B cell (primary cell): Measurements from ENCODE around the gene KLF12. TPM values are rescaled to one million over a fixed set of nuclear protein-coding genes. Genes with fewer than 3 reads are reported as not detected.

Experiments
- ATAC-seq: fragments of 200-7000 bp; cut with Tn5 transposase; one replicate; pipeline ENCODE4 v1.10.0; 2021; ENCODE audit warnings: low read depth, mild to moderate bottlenecking, moderate number of reproducible peaks, moderate library complexity
- CTCF ChIA-PET: fragments of 350-600 bp; sonication (Branson Sonifier 250); formaldehyde crosslinking; loops from one replicate; lab custom pipeline; 2021; ENCODE audit warnings: antibody characterized with exemption, inconsistent platforms; lab: Charles Lee
- POLR2A ChIA-PET: fragments of 350-600 bp; sonication (Branson Sonifier 250); formaldehyde crosslinking; loops from one replicate; lab custom pipeline; 2021; ENCODE audit warnings: antibody characterized with exemption; lab: Charles Lee
- DNase-seq: peaks from one replicate; pipeline ENCODE4 v3.0.0; 2013
- H2AFZ ChIP-seq: 2 replicates; pipeline ENCODE4 v1.6.1; 2012; ENCODE audit warnings: mild to moderate bottlenecking, low read depth, low read length; ENCODE audit not compliant: insufficient read depth, poor library complexity, severe bottlenecking
- H3K27ac ChIP-seq, 2 donors: 1 replicate in 1 of 2; 2 replicates in 1 of 2; pipeline ENCODE4 v1.5.1; 2012 to 2013; ENCODE audit warnings: low read length in 2 of 2, mild to moderate bottlenecking in 2 of 2, moderate library complexity in 1 of 2
- H3K27me3 ChIP-seq, 4 experiments: fragments of 200-600 bp in 1 of 4; sonication (generic) in 1 of 4; replicated peaks in 1 of 4; 1 replicate in 2 of 4; 2 replicates in 2 of 4; pipeline versions ENCODE4 v1.6.1 to v1.7.0; 2013 to 2016; ENCODE audit warnings: low read length in 3 of 4, mild to moderate bottlenecking in 2 of 4, mixed read lengths in 1 of 4, moderate library complexity in 1 of 4; ENCODE audit not compliant: insufficient read depth in 4 of 4, control insufficient read depth in 3 of 4; ENCODE audit errors: control extremely low read depth in 1 of 4
- H3K36me3 ChIP-seq, 2 experiments: replicated peaks in 1 of 2; 1 replicate in 1 of 2; 2 replicates in 1 of 2; pipeline versions ENCODE4 v1.6.1 to v1.7.1; 2013; ENCODE audit warnings: low read length in 1 of 2; ENCODE audit not compliant: insufficient read depth in 2 of 2, control insufficient read depth in 1 of 2; ENCODE audit errors: control extremely low read depth in 1 of 2, extremely low read depth in 1 of 2
- H3K4me1 ChIP-seq, 2 donors: fragments of 200-600 bp in 1 of 2; sonication (generic) in 1 of 2; 1 replicate in 1 of 2; 2 replicates in 1 of 2; pipeline versions ENCODE4 v1.5.1 to v1.6.1; 2013 to 2017; ENCODE audit warnings: low read length in 2 of 2; ENCODE audit not compliant: control insufficient read depth in 2 of 2, insufficient read depth in 2 of 2
- H3K4me2 ChIP-seq: replicated peaks from 2 replicates; pipeline ENCODE3; 2012; ENCODE audit warnings: mild to moderate bottlenecking, low read depth, low read length; ENCODE audit not compliant: poor library complexity, severe bottlenecking
- H3K4me3 ChIP-seq, 5 experiments: fragments of 200-600 bp in 1 of 5; sonication (generic) in 1 of 5; 1 replicate in 3 of 5; 2 replicates in 2 of 5; pipeline versions ENCODE4 v1.5.1 to v1.7.0; 2011 to 2016; ENCODE audit warnings: low read length in 4 of 5, mild to moderate bottlenecking in 4 of 5, low read depth in 2 of 5, control low read depth in 1 of 5, moderate library complexity in 1 of 5; ENCODE audit not compliant: insufficient read depth in 1 of 5; ENCODE audit errors: control extremely low read depth in 1 of 5, extremely low read depth in 1 of 5
- H3K79me2 ChIP-seq: fragments of 200-600 bp; sonication (generic); one replicate; pipeline ENCODE4 v1.6.0; 2016; ENCODE audit warnings: low read length; ENCODE audit not compliant: control insufficient read depth, insufficient read depth
- H3K9ac ChIP-seq: fragments of 200-600 bp; sonication (generic); 2 replicates; pipeline ENCODE4 v1.6.1; 2017; ENCODE audit warnings: mild to moderate bottlenecking, low read length, moderate library complexity
- H3K9me3 ChIP-seq, 3 donors: one replicate each; pipeline versions ENCODE4 v1.6.1 to v1.7.1; 2013; ENCODE audit warnings: low read length in 2 of 3; ENCODE audit not compliant: control insufficient read depth in 2 of 3, insufficient read depth in 1 of 3; ENCODE audit errors: control extremely low read depth in 1 of 3
- H4K20me1 ChIP-seq: 2 replicates; pipeline ENCODE4 v1.6.0; 2012; ENCODE audit warnings: mild to moderate bottlenecking, low read length; ENCODE audit not compliant: insufficient read depth, control insufficient read depth, poor library complexity, severe bottlenecking
- H3K27ac Mint-ChIP-seq: one replicate; pipeline ENCODE4 v1.8.0; 2021; ENCODE audit warnings: mixed read lengths
- H3K27me3 Mint-ChIP-seq: one replicate; pipeline ENCODE4 v1.8.0; 2021; ENCODE audit warnings: mixed read lengths
- H3K4me1 Mint-ChIP-seq: one replicate; pipeline ENCODE4 v1.8.0; 2021; ENCODE audit warnings: mixed read lengths
- H3K4me3 Mint-ChIP-seq: one replicate; pipeline ENCODE4 v1.8.0; 2021; ENCODE audit warnings: mixed read lengths
- H3K9me3 Mint-ChIP-seq: one replicate; pipeline ENCODE4 v1.8.0; 2022; ENCODE audit warnings: mixed read lengths; ENCODE audit not compliant: insufficient read depth
- EZH2 ChIP-seq: IDR thresholded peaks from 2 replicates; pipeline ENCODE4 v1.6.1; 2012; ENCODE audit warnings: borderline replicate concordance, low read depth, mild to moderate bottlenecking, moderate library complexity, low read length; ENCODE audit not compliant: insufficient read depth, poor library complexity, severe bottlenecking
- WGBS: methylation state at CpG from one replicate; pipeline ENCODE4 v1.1.5; 2013; ENCODE audit warnings: missing lambda C conversion rate; ENCODE audit not compliant: insufficient coverage; 5-methylcytosine and 5-hydroxymethylcytosine counted together
- intact Hi-C: fragments of 100-400 bp; cut with micrococcal nuclease; formaldehyde crosslinking; loops from one replicate; pipeline ENCODE4 v1.10.0; 2022
- polyA plus RNA-seq: library from polyadenylated mRNA; depleted of rRNA; stranded (reverse); fragments of >200 nt; gene quantifications from 2 replicates; pipeline ENCODE4 v1.2.3, GENCODE V29; 2012
- total RNA-seq, 2 donors: library from RNA; stranded (reverse); fragments of 120-200 nt in 1 of 2; gene quantifications; 1 replicate in 1 of 2; 2 replicates in 1 of 2; pipeline versions ENCODE4 v1.2.3 to v1.2.4, GENCODE V29; 2013 to 2022
- TF ChIP-seq, protein P1 (sequence below): fragments of 200-600 bp; IDR thresholded peaks from one replicate; pipeline ENCODE4 v1.8.0; 2022; ENCODE audit warnings: antibody characterized with exemption, mild to moderate bottlenecking

Gene KLF12
- total and polyA plus RNA-seq, 2 donors (not counting 1 experiment from before 2014, with no cell fraction given): 6.7 to 55.7 TPM

DNA sequence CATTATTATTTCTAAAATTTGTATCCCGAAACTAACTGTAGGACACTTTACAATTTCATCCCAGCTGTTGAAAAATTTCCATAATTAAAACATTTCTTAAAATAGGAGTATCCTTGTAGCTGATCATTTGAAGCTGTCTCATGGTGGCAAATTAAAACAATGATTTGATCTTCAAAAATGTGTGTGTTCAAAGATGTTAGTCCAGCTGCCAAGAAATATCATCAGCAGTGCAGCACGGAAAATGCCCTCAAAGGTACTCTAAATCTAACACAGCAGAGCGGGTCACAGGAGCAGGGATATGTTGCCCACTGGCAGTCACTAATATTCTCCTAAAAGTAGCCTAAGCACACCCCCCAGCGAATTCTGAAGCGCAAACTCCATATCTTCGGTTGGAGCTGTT, 31.0 kb downstream of the KLF12 start:
- Histone ChIP-seq H4K20me1 (peaks cover 51% of the 10 kb centered on the region), H2AFZ (no peak overlapping the region), H3K9ac (no peak overlapping the region), H3K36me3 (no peaks in the 10 kb centered on the region), H3K4me1 (peaks cover 10% of the 10 kb centered on the region in 2 donors), H3K9me3 (peaks cover 0 to 1% (median 0%) of the 10 kb centered on the region in 3 donors), H3K27me3 (no peaks in the 10 kb centered on the region), H3K27ac (no peak overlapping the region), H3K79me2 (peaks cover 98% of the 10 kb centered on the region), H3K4me3 (no peak overlapping the region), H3K4me2 (no peak overlapping the region)
- DNase-seq (no peak), ATAC-seq (no peak)
- intact Hi-C loops: no loop called here
- H3K27me3 Mint-ChIP-seq: no peaks in the 10 kb centered on the region
- H3K4me1 Mint-ChIP-seq: peaks cover 54% of the 10 kb centered on the region
- 100% methylated on average over 2 of the region's 6 CpGs for WGBS
- H3K9me3 Mint-ChIP-seq: no peaks in the 10 kb centered on the region
- no peak overlapping the region for H3K27ac Mint-ChIP-seq
- TF ChIP-seq, protein P1, sequence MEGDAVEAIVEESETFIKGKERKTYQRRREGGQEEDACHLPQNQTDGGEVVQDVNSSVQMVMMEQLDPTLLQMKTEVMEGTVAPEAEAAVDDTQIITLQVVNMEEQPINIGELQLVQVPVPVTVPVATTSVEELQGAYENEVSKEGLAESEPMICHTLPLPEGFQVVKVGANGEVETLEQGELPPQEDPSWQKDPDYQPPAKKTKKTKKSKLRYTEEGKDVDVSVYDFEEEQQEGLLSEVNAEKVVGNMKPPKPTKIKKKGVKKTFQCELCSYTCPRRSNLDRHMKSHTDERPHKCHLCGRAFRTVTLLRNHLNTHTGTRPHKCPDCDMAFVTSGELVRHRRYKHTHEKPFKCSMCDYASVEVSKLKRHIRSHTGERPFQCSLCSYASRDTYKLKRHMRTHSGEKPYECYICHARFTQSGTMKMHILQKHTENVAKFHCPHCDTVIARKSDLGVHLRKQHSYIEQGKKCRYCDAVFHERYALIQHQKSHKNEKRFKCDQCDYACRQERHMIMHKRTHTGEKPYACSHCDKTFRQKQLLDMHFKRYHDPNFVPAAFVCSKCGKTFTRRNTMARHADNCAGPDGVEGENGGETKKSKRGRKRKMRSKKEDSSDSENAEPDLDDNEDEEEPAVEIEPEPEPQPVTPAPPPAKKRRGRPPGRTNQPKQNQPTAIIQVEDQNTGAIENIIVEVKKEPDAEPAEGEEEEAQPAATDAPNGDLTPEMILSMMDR: no peak
- TF ChIP-seq EZH2: no peak
- ChIA-PET CTCF (no interaction called here), POLR2A (interaction anchor here (0.5 kb wide), 1 partner anchor 45 kb away, joined by 5 read pairs; no protein-coding TSS in a partner anchor)
- no peak overlapping the region for H3K4me3 Mint-ChIP-seq

DNA sequence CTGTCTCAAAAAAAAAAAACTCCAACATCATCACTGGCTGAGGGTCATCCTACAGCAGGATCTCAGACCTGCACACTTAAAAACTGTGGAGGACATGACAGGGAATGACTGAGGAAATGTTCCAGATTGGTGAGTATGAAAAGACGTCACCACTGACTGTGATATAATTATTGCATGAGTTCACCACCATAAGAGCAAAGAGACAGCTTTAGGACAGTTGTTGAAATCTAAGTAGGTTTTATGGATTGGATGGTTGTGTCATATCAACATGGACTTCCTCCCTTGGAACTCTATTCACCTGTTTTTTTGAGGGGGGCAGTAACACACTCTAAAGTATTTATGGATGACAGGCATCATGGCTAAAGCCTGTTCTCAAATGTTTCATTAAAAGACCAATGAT, 31.5 kb downstream of the KLF12 start:
- Histone ChIP-seq H3K36me3 (no peaks in the 10 kb centered on the region), H3K27ac (no peak overlapping the region), H3K4me1 (peaks cover 10% of the 10 kb centered on the region in 2 donors), H3K79me2 (peaks cover 97% of the 10 kb centered on the region), H3K27me3 (no peaks in the 10 kb centered on the region), H4K20me1 (peaks cover 53% of the 10 kb centered on the region), H3K9me3 (peaks cover 0 to 1% (median 0%) of the 10 kb centered on the region in 3 donors), H3K9ac (no peak overlapping the region), H2AFZ (no peak overlapping the region), H3K4me2 (no peak overlapping the region), H3K4me3 (no peak overlapping the region)
- no peak overlapping the region for H3K27ac Mint-ChIP-seq
- no peak overlapping the region for H3K4me3 Mint-ChIP-seq
- no CpG with 5 or more reads among the region's 1 CpG for WGBS
- DNase-seq (no peak), ATAC-seq (no peak)
- TF ChIP-seq, protein P1: no peak
- TF ChIP-seq EZH2: no peak
- H3K9me3 Mint-ChIP-seq: no peaks in the 10 kb centered on the region
- peaks cover 58% of the 10 kb centered on the region for H3K4me1 Mint-ChIP-seq
- intact Hi-C loops: no loop called here
- no peaks in the 10 kb centered on the region for H3K27me3 Mint-ChIP-seq
- ChIA-PET POLR2A (no interaction called here), CTCF (no interaction called here)
